GDM1 (cell line): ENCODE measurements around the gene TBX6.
"Not testable (repeated sequence)": the region's sequence is repeated elsewhere in the genome, so short reads cannot be mapped to it uniquely, and the experiment has no call there.

Experiments
- DNase-seq: peaks from one replicate; lab custom pipeline; 2025; lab: John Stamatoyannopoulos, UW

Gene TBX6

GRCh38 chr16:30065943-30066760 lies 25.6 kb downstream of the TBX6 start:
- DNase-seq = no peak

DNA sequence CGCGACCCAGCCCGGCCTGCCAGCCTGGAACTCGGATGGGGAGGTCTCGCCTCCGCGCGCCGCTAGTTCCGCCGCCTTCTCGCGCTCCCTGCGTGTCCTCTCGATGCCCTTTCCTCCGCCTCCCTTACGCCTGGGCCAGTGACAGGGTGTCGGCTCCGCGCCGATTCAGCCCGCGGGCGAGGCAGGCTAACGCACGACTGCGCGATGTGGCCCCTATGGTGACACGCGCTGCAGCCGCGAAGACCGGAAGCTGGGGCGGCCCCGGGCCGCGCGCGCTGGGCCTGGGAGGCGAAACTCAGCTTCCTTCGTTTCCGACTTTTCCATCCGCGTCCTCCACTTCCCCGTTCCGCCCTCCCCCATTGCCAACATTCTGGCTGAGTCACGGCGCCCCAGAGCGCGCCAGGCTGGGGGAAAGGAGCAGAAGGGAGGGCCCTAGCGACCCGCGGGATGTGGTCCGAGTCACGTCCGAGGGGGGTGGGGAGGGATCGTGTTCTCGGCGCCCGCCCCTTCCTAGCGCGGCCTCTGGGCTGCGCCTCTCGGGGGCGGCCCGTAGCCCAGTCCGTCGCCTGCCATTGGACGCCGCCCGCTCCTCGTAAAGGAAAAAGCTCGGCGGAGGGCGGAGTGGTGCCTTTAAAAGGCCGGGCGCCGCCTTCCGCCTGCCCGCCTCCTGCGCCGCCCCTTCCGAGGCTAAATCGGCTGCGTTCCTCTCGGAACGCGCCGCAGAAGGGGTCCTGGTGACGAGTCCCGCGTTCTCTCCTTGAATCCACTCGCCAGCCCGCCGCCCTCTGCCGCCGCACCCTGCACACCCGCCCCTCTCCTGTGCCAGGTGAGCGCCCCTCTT lies 26.4 kb downstream of the TBX6 start, which contains the start of gene ALDOA:
Gene ALDOA, plus strand, starts transcription at position 659 of the 841 bp plus-strand sequence. CDS start 1,138 bp downstream, outside the sequence.
- peak; percentile 99 for DNase-seq

GRCh38 chr16:30064729-30065101 lies 27.0 kb downstream of the TBX6 start:
- DNase-seq = no peak

DNA sequence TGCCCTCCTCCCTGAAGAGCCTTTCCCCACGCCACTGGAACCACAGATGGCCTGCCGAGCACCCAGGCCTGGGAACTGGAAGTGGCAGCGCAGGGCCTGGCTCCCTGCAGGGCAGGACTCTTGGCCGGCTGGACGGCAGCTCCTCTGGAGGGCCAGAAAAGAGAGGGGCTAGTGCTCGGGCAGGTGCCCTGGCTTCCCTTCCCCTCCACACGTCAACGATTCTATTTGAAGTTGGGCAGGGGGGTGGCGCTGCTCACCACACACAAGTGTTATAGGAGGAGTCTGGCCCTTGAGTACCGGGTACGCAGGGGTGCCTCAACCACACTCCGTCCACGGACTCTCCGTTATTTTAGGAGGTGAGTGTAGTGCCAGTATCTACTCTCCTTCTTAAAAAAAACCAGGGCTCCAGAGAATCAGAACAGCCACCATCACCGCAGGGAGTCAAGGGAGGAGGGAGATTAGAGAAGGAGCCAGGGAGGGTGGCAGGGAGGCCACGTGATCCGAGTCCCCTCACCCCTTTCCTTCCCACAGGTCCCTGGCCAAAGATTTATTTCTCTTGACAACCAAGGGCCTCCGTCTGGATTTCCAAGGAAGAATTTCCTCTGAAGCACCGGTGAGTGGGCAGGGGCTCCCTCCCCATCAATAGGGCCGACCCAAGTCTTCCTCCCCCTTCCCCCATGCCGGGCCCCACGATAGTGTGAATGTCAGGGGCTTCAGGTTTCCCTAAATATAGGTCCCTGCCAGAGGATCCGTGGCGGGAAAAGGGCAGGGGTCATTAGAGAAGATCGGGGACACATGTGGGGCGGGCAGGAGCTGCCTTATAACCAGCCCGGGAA lies 27.6 kb downstream of the TBX6 start:
- peak; percentile 69 for DNase-seq

DNA sequence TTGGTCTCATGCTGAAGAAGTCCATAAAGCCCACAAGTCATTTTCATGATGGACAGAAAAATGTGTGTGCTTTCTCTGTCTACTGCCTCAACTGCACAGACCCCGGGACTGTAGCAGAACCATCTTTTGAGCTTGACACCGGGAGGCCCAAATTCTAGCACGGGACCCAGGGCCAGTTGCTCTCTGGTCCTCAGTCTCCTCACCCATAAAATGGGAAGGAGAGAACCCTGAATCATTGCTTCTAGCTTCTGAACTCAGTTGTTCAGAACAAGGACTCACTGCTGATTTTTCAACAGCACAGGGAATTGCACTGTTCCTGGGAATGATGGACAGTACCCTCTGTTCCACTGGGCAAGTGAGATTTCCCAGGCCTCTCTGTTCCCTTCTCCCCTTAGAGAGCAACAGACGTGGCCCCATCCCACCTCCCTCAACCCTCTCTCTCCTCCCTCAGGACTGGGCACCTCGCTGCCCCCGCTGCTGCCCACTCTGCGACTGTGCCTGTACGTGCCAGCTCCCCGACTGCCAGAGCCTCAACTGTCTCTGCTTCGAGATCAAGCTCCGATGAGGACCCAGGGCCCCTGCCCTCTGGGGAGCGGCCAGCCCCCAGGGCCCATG lies 28.3 kb downstream of the TBX6 start:
- no peak for DNase-seq

GRCh38 chr16:30060836-30061554 lies 30.7 kb downstream of the TBX6 start:
- no peak for DNase-seq

GRCh38 chr16:30060346-30060745 lies 31.4 kb downstream of the TBX6 start:
- no peak for DNase-seq

- DNase-seq = peak; percentile 28
These were observed 36.7 kb downstream of the TBX6 start for GRCh38 chr16:30054959-30055553.

DNA sequence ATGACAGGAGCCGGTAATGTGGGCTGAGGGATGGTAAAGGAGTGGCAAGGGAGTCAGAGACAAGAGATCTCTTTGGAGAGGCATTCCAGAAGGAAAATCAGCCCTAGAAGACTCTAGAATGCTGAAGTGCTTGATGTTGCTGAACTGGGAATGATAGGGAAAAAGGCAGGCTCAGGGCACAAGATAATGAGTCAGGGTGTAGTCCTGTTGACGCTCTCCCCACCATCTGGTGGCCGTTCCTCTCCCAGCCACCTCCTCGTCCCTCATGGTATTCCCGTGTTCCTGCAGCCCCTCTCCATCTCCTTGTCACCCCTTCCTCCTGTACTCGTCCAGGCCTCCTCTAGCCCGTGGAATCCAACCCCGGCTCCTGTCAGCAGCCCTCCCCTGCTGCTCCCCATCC lies 37.3 kb downstream of the TBX6 start:
- no peak for DNase-seq

DNA sequence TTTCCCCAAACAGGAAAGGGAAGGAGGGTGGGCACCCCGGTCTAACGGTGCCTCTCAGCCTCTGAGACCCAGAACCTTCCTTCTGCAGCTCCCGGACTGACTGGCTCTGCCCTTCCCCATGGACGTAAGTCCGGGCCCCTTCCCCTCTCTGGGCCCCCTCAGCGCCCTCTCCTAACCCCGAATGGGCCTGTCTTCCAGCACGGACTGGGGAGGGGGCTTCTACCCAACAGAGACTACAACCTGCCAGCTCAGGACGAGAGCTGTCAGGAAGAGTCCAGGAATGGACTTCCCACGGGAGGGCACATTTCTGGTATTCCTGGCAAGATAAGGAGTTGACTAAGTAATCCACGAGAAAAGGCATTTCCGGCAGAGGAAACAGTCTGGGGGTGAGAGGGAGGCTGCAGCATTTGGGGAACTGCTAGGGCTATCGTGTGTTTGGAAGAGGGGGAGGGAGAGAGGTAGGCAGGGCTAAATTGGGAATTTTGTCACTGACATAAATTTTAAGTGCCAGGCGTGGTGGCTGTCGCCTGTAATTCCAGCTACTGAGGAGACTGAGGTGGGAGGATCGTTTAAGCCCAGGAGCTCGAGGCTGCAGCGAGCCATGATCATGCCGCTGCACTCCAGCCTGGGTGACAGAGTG lies 38.2 kb downstream of the TBX6 start:
- no peak for DNase-seq

DNA sequence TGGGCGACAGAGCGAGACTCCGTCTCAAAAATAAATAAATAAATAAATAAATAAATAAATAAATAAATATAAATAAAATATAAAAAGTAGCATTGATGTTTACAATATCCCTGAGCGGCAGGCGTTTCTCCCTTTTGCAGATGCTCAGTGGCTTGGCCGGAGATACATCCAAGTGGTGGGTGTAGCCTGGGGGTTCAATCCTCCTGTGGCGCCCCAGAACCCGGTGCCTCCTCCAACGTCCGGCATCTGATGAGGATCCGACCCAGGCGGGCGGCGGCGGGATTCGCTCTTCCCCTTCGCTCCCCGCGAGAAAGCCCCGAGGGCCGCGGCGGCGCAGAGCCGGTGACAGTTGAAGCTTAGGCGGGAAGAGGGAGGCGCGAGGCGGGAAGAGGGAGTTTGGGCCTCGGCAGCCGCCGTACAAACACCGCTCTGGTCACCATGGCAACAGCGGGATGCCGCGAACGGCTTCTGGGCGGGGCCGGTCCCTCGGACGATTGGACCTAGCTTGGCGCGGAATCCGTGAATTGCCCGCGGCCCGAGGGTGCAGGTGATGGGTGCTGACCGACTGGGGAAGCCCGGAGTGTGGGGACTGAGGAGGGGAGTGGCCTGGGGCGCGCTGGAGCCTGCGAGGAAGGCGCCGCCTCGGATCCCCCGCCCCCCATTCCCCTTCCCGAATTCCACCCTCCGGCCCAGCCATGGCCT lies 38.9 kb downstream of the TBX6 start:
- peak; percentile 86 for DNase-seq

DNA sequence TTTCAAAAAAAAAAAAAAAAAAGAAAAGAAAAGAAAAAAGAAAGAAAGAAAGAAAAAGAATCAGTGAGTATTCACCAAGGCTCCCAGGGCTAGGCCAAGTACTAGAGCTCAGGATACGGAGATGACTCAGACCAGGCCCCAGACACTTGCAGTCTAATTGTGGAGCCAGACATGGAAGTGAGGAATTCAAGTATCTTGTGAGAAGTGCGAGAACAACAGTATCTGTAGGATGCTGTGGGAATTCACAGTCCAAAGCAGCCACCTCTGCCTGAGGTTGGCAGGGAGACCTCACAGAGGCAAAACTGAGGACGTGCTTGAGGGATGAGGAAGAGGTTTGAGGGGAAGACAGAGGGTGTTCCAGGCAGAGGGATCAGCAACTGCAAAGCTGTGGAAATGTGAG lies 40.2 kb downstream of the TBX6 start:
- DNase-seq = no peak

- no peak for DNase-seq
These were observed 41.9 kb downstream of the TBX6 start for GRCh38 chr16:30049871-30050270.

GRCh38 chr16:30046588-30046987 lies 45.1 kb downstream of the TBX6 start:
- no peak for DNase-seq

GRCh38 chr16:30046178-30046577 lies 45.5 kb downstream of the TBX6 start:
- no peak for DNase-seq

GRCh38 chr16:30041841-30042240 lies 49.9 kb downstream of the TBX6 start:
- DNase-seq = no peak

GRCh38 chr16:30040690-30041089 lies 51.0 kb downstream of the TBX6 start:
- not testable (repeated sequence) for DNase-seq

- no peak for DNase-seq
These were observed 51.5 kb downstream of the TBX6 start for GRCh38 chr16:30040221-30040620.
